H9 (cell line): Measurements from ENCODE around the gene FAM72D. TPM values are rescaled to one million over a fixed set of nuclear protein-coding genes. Genes with fewer than 3 reads are reported as not detected.
"Not testable (repeated sequence)": the region's sequence is repeated elsewhere in the genome, so short reads cannot be mapped to it uniquely, and the experiment has no call there.

Experiments
- DNase-seq: peaks from one replicate; pipeline ENCODE4 v3.0.0-alpha.2; 2017
- H2AFZ ChIP-seq: one replicate; pipeline ENCODE4 v1.6.1; 2013; ENCODE audit warnings: mild to moderate bottlenecking, low read length, control low read depth, moderate library complexity
- H2AK5ac ChIP-seq: 2 replicates; pipeline ENCODE4 v1.6.1; 2013; ENCODE audit warnings: low read length, control low read depth, mixed read lengths; ENCODE audit not compliant: insufficient read length
- H2BK120ac ChIP-seq: one replicate; pipeline ENCODE4 v1.6.1; 2013; ENCODE audit warnings: low read depth, mild to moderate bottlenecking, low read length, control low read depth, inconsistent platforms; ENCODE audit not compliant: poor library complexity, severe bottlenecking
- H2BK12ac ChIP-seq: 2 replicates; pipeline ENCODE4 v1.6.1; 2013; ENCODE audit warnings: low read length, control low read depth, mixed read lengths, low read depth; ENCODE audit not compliant: insufficient read length
- H2BK15ac ChIP-seq: 2 replicates; pipeline ENCODE4 v1.6.1; 2013; ENCODE audit warnings: low read depth, low read length, control low read depth
- H2BK20ac ChIP-seq: one replicate; pipeline ENCODE4 v1.6.1; 2013; ENCODE audit warnings: low read depth, mild to moderate bottlenecking, low read length, control low read depth, inconsistent platforms; ENCODE audit not compliant: poor library complexity, severe bottlenecking
- H2BK5ac ChIP-seq: 2 replicates; pipeline ENCODE4 v1.6.1; 2013; ENCODE audit warnings: low read length, control low read depth, mixed read lengths; ENCODE audit not compliant: insufficient read length
- H3K14ac ChIP-seq: 2 replicates; pipeline ENCODE4 v1.6.1; 2013; ENCODE audit warnings: low read length, control low read depth; ENCODE audit not compliant: insufficient read depth
- H3K18ac ChIP-seq: 2 replicates; pipeline ENCODE4 v1.6.1; 2013; ENCODE audit warnings: low read depth, mild to moderate bottlenecking, mixed read lengths, low read length, control low read depth; ENCODE audit not compliant: insufficient read length
- H3K23ac ChIP-seq: 2 replicates; pipeline ENCODE4 v1.6.1; 2013; ENCODE audit warnings: low read length, control low read depth, mixed read lengths, low read depth; ENCODE audit not compliant: insufficient read length
- H3K23me2 ChIP-seq: 2 replicates; pipeline ENCODE4 v1.6.1; 2013; ENCODE audit warnings: low read depth, mild to moderate bottlenecking, mixed read lengths, low read length, control low read depth; ENCODE audit not compliant: insufficient read length, poor library complexity, severe bottlenecking
- H3K27ac ChIP-seq: 2 replicates; pipeline ENCODE4 v1.5.1; 2013; ENCODE audit warnings: low read length, control low read depth, mixed read lengths, low read depth; ENCODE audit not compliant: insufficient read length
- H3K27me3 ChIP-seq: 2 replicates; pipeline ENCODE4 v1.6.1; 2013; ENCODE audit warnings: low read length, control low read depth, inconsistent platforms; ENCODE audit not compliant: insufficient read depth
- H3K4ac ChIP-seq: 2 replicates; pipeline ENCODE4 v1.6.1; 2013; ENCODE audit warnings: low read depth, mild to moderate bottlenecking, control low read depth, inconsistent platforms, low read length, moderate library complexity
- H3K4me1 ChIP-seq: 2 replicates; pipeline ENCODE4 v1.6.1; 2013; ENCODE audit warnings: low read length, control low read depth, inconsistent platforms; ENCODE audit not compliant: insufficient read depth
- H3K4me2 ChIP-seq: 2 replicates; pipeline ENCODE4 v1.6.1; 2013; ENCODE audit warnings: low read length, control low read depth, mixed read lengths; ENCODE audit not compliant: insufficient read length, insufficient read depth
- H3K56ac ChIP-seq: 2 replicates; pipeline ENCODE4 v1.6.1; 2013; ENCODE audit warnings: low read depth, mild to moderate bottlenecking, mixed read lengths, low read length, control low read depth; ENCODE audit not compliant: insufficient read length
- H3K79me1 ChIP-seq: 2 replicates; pipeline ENCODE4 v1.6.1; 2013; ENCODE audit warnings: low read depth, mild to moderate bottlenecking, moderate library complexity, low read length, control low read depth, inconsistent platforms; ENCODE audit not compliant: insufficient read depth, poor library complexity, severe bottlenecking
- H3K79me2 ChIP-seq: 2 replicates; pipeline ENCODE4 v1.6.1; 2013; ENCODE audit warnings: low read length, control low read depth, inconsistent platforms; ENCODE audit not compliant: insufficient read depth
- H3K9ac ChIP-seq: 2 replicates; pipeline ENCODE4 v1.6.1; 2013; ENCODE audit warnings: low read length, control low read depth, mixed read lengths; ENCODE audit not compliant: insufficient read length; ENCODE audit errors: extremely low read depth
- H3K9me3 ChIP-seq: one replicate; pipeline ENCODE4 v1.6.1; 2013; ENCODE audit warnings: low read depth, low read length, inconsistent platforms; ENCODE audit not compliant: control insufficient read depth
- H3T11ph ChIP-seq: one replicate; pipeline ENCODE4 v1.6.1; 2013; ENCODE audit warnings: mild to moderate bottlenecking, low read length, control low read depth, inconsistent platforms
- H4K20me1 ChIP-seq: one replicate; pipeline ENCODE4 v1.6.1; 2013; ENCODE audit not compliant: control insufficient read depth, insufficient read length, insufficient read depth
- H4K5ac ChIP-seq: 2 replicates; pipeline ENCODE4 v1.6.1; 2013; ENCODE audit warnings: low read depth, mild to moderate bottlenecking, mixed read lengths, low read length, control low read depth; ENCODE audit not compliant: insufficient read length
- H4K8ac ChIP-seq: replicated peaks from 2 replicates; pipeline ENCODE4 v1.6.1; 2013; ENCODE audit warnings: low read length, control low read depth, mixed read lengths, low read depth; ENCODE audit not compliant: insufficient read length
- H4K91ac ChIP-seq: 2 replicates; pipeline ENCODE4 v1.6.1; 2013; ENCODE audit warnings: low read depth, mild to moderate bottlenecking, moderate library complexity, mixed read lengths, low read length, control low read depth; ENCODE audit not compliant: insufficient read length
- H3K27ac Mint-ChIP-seq, 3 experiments: 2 replicates in 2 of 3; 3 replicates in 1 of 3; pipeline ENCODE4 v1.8.0; 2020 to 2021; ENCODE audit warnings: mixed read lengths in 3 of 3, mild to moderate bottlenecking in 1 of 3, moderate library complexity in 1 of 3
- H3K27me3 Mint-ChIP-seq: 2 replicates; pipeline ENCODE4 v1.8.0; 2021; ENCODE audit warnings: low read depth, mild to moderate bottlenecking, moderate library complexity, mixed read lengths
- H3K36me3 Mint-ChIP-seq, 3 experiments: 2 replicates in 2 of 3; 3 replicates in 1 of 3; pipeline ENCODE4 v1.8.0; 2020 to 2021; ENCODE audit warnings: low read depth in 3 of 3, mixed read lengths in 3 of 3; ENCODE audit not compliant: insufficient read depth in 1 of 3
- H3K4me1 Mint-ChIP-seq, 2 experiments: 2 replicates each; pipeline ENCODE4 v1.8.0; 2020; ENCODE audit warnings: mixed read lengths in 2 of 2
- H3K4me3 Mint-ChIP-seq, 2 experiments: 2 replicates in 1 of 2; 3 replicates in 1 of 2; pipeline ENCODE4 v1.8.0; 2020 to 2021; ENCODE audit warnings: mild to moderate bottlenecking in 2 of 2, mixed read lengths in 2 of 2, moderate library complexity in 1 of 2
- H3K9me3 Mint-ChIP-seq, 2 experiments: 2 replicates in 1 of 2; 3 replicates in 1 of 2; pipeline ENCODE4 v1.8.0; 2020; ENCODE audit warnings: mild to moderate bottlenecking in 2 of 2, mixed read lengths in 2 of 2, moderate library complexity in 1 of 2
- WGBS: extraction: QIAGEN DNeasy Blood & Tissue Kit; methylation state at CpG from one replicate; pipeline ENCODE4 v1.1.7; 2013; ENCODE audit warnings: missing lambda C conversion rate, low lambda C conversion rate, mixed read lengths; ENCODE audit not compliant: insufficient read length; ENCODE audit errors: extremely low coverage; 5-methylcytosine and 5-hydroxymethylcytosine counted together
- total RNA-seq: library from RNA; stranded (reverse); gene quantifications from 2 replicates; pipeline ENCODE4 v1.2.1, GENCODE V29; 2021

The FAM72D gene
- total RNA-seq, 1 experiment from 2014 or later, result 6.0 TPM

GRCh38 chr1:145066486-145066885 lies 29.3 kb upstream of the FAM72D start:
- not testable (repeated sequence) for H3K4ac ChIP-seq, H3K79me2 ChIP-seq, H2BK120ac ChIP-seq, H3K27me3 ChIP-seq, H3K79me1 ChIP-seq, H2BK12ac ChIP-seq, H3K27ac ChIP-seq, H3K9ac ChIP-seq, DNase-seq, H4K5ac ChIP-seq, H3K23me2 ChIP-seq, H4K8ac ChIP-seq, H3K4me2 ChIP-seq, H3K14ac ChIP-seq, H2BK20ac ChIP-seq, H2BK5ac ChIP-seq, H2AK5ac ChIP-seq, H3K9me3 ChIP-seq, H3K9me3 Mint-ChIP-seq, H4K91ac ChIP-seq, H3K4me1 Mint-ChIP-seq, H3K27me3 Mint-ChIP-seq, H3K18ac ChIP-seq, H3K56ac ChIP-seq, H4K20me1 ChIP-seq, H3K4me3 Mint-ChIP-seq, H3K27ac Mint-ChIP-seq, H3T11ph ChIP-seq, H2AFZ ChIP-seq, H3K36me3 Mint-ChIP-seq, H3K4me1 ChIP-seq, H2BK15ac ChIP-seq, H3K23ac ChIP-seq
- no CpG with 5 or more reads among the region's 10 CpGs for WGBS

DNA sequence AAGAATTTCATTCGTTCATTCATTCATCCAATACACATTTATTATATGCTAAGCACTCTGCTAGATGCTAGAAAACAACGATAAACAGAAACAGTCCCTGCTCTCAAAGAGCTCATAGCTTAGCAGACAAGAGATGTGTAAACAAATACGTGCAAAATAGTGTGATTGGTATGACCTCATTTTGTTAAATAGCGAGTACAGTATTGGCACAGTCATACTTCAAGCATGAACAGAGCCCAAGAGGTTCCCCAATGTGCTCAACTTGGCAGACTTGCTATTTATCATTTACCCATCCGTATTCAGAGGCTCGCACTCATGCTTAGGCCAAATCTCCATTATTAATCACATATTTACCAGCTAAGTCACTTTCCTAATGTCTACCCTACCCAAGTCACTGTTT lies 24.2 kb upstream of the FAM72D start:
- H3K27me3 Mint-ChIP-seq, H2AFZ ChIP-seq, H4K20me1 ChIP-seq, H3K27ac ChIP-seq, H2BK20ac ChIP-seq, H3K27me3 ChIP-seq, H3K4me1 Mint-ChIP-seq, H2AK5ac ChIP-seq, H2BK5ac ChIP-seq, H3K23ac ChIP-seq, H4K8ac ChIP-seq, H3T11ph ChIP-seq, H3K9ac ChIP-seq, H3K18ac ChIP-seq, DNase-seq, H3K4ac ChIP-seq, H3K4me1 ChIP-seq, H3K27ac Mint-ChIP-seq, H3K9me3 ChIP-seq, H3K36me3 Mint-ChIP-seq, H3K79me1 ChIP-seq, H3K14ac ChIP-seq, H3K4me3 Mint-ChIP-seq, H2BK12ac ChIP-seq, H2BK120ac ChIP-seq, H3K23me2 ChIP-seq, H4K5ac ChIP-seq, H3K56ac ChIP-seq, H4K91ac ChIP-seq, H3K9me3 Mint-ChIP-seq, H3K4me2 ChIP-seq, H3K79me2 ChIP-seq, H2BK15ac ChIP-seq: not testable (repeated sequence)
- no CpG with 5 or more reads among the region's 6 CpGs for WGBS
